ENCODE measurements around the gene CNOT1. TPM values are rescaled to one million over a fixed set of nuclear protein-coding genes. Genes with fewer than 3 reads are reported as not detected.
"Not testable (repeated sequence)": the region's sequence is repeated elsewhere in the genome, so short reads cannot be mapped to it uniquely, and the experiment has no call there.

The CNOT1 gene
- total RNA-seq, 1 experiment from 2014 or later, result 230 TPM

GRCh38 chr16:58612965-58613364 is 16.7 kb downstream of the CNOT1 start:
- BruUV-seq (replicated peaks); ATAC-seq; H3K27me3 ChIP-seq (ENCODE audit: insufficient read depth, low read length); H3K4me1 ChIP-seq (ENCODE audit: control insufficient read depth in 1 of 2, insufficient read depth in 2 of 2, low read length in 2 of 2); H3K4me2 ChIP-seq (ENCODE audit: low read length); H2AFZ ChIP-seq (ENCODE audit: low read depth, low read length, poor library complexity, severe bottlenecking); intact Hi-C loops (cut with micrococcal nuclease); H3K9me3 ChIP-seq (ENCODE audit: control insufficient read depth in 1 of 2, insufficient read depth in 1 of 2, low read depth in 1 of 2, low read length in 2 of 2); CTCF ChIA-PET; H3K27ac ChIP-seq (ENCODE audit: low read depth, low read length); H3K4me3 ChIP-seq (replicated peaks in 1 of 2; ENCODE audit: low read depth in 1 of 2, low read length in 2 of 2); H3K9me2 ChIP-seq (ENCODE audit: insufficient read depth); H3K9ac ChIP-seq (ENCODE audit: low read length); POLR2A ChIA-PET; DNase-seq (ENCODE audit: low read depth, low spot score); RAD21 ChIA-PET (ENCODE audit: low non-redundant PET in 1 of 2, low total read pairs in 2 of 2, uncharacterized antibody in 2 of 2, unreplicated experiment in 2 of 2): not testable (repeated sequence)
- Histone ChIP-seq H4K20me1 (ENCODE audit: insufficient read depth) (peaks cover 22% of the 10 kb centered on the region), H3K36me3 (ENCODE audit: control insufficient read depth in 1 of 2, insufficient read depth in 2 of 2, low read length in 2 of 2) (peaks cover 11 to 13% of the 10 kb centered on the region in 2 experiments; a peak in 3 of 4 replicates), H3K79me2 (ENCODE audit: insufficient read depth, low read length) (peaks cover 99% of the 10 kb centered on the region)

GRCh38 chr16:58608601-58609136 is 21.0 kb downstream of the CNOT1 start:
- no peaks in the 10 kb centered on the region for H3K36me3 ChIP-seq (ENCODE audit: control insufficient read depth in 1 of 2, insufficient read depth in 2 of 2, low read length in 2 of 2)
- peaks cover 0 to 10% of the 10 kb centered on the region in 2 experiments; a peak in 2 of 4 replicates for H3K4me1 ChIP-seq (ENCODE audit: control insufficient read depth in 1 of 2, insufficient read depth in 2 of 2, low read length in 2 of 2)
- H3K9me3 ChIP-seq (ENCODE audit: control insufficient read depth in 1 of 2, insufficient read depth in 1 of 2, low read depth in 1 of 2, low read length in 2 of 2), result no peaks in the 10 kb centered on the region
- ChIA-PET POLR2A (no interaction called here), RAD21 (ENCODE audit: low non-redundant PET in 1 of 2, low total read pairs in 2 of 2, uncharacterized antibody in 2 of 2, unreplicated experiment in 2 of 2) (no interaction called here), CTCF (no interaction called here)
- TF ChIP-seq SP1 (IDR thresholded peaks at IDR 0.05; ENCODE audit: low read depth), result no peak
- TF ChIP-seq CBX3 (IDR thresholded peaks at IDR 0.05; ENCODE audit: low read depth), result no peak
- TF ChIP-seq REST (IDR thresholded peaks at IDR 0.05; ENCODE audit: low read depth), result no peak
- TF ChIP-seq POLR2AphosphoS5 (IDR thresholded peaks at IDR 0.05; ENCODE audit: low read depth, low read length), result no peak
- TF ChIP-seq RAD21 (IDR thresholded peaks at IDR 0.05; ENCODE audit: low read depth), result no peak
- no peak for TF ChIP-seq JUND (IDR thresholded peaks at IDR 0.05)
- TF ChIP-seq CTCF (IDR thresholded peaks at IDR 0.05 in 2 of 3, conservative IDR thresholded peaks at IDR 0.05 in 1 of 3; ENCODE audit: borderline replicate concordance in 1 of 3, insufficient read depth in 1 of 3, low read depth in 2 of 3, low read length in 2 of 3), result no peak
- no peak for TF ChIP-seq ATF3 (IDR thresholded peaks at IDR 0.05)
- no peak for TF ChIP-seq SRF (IDR thresholded peaks at IDR 0.05; ENCODE audit: low read depth)
- no peak for TF ChIP-seq SIN3A (IDR thresholded peaks at IDR 0.05; ENCODE audit: low read depth)
- TF ChIP-seq EZH2phosphoT487 (IDR thresholded peaks at IDR 0.05; ENCODE audit: borderline replicate concordance), result no peak
- no peak for TF ChIP-seq EGR1 (IDR thresholded peaks at IDR 0.05; ENCODE audit: low read depth)
- no peak for TF ChIP-seq ZFX (IDR thresholded peaks at IDR 0.05)
- no peak for TF ChIP-seq EZH2 (IDR thresholded peaks at IDR 0.05)
- no peak overlapping the region for H3K4me3 ChIP-seq (replicated peaks in 1 of 2; ENCODE audit: low read depth in 1 of 2, low read length in 2 of 2)
- no peak overlapping the region for H3K9ac ChIP-seq (ENCODE audit: low read length)
- ATAC-seq, result no peak
- BruUV-seq (replicated peaks), result no TSS peak
- no peak overlapping the region for H3K27ac ChIP-seq (ENCODE audit: low read depth, low read length)
- H3K79me2 ChIP-seq (ENCODE audit: insufficient read depth, low read length), result peaks cover 98% of the 10 kb centered on the region
- intact Hi-C loops (cut with micrococcal nuclease), result no loop called here
- peaks cover 19% of the 10 kb centered on the region for H4K20me1 ChIP-seq (ENCODE audit: insufficient read depth)
- no peak overlapping the region for H2AFZ ChIP-seq (ENCODE audit: low read depth, low read length, poor library complexity, severe bottlenecking)
- no peak for DNase-seq (ENCODE audit: low read depth, low spot score)
- H3K27me3 ChIP-seq (ENCODE audit: insufficient read depth, low read length), result no peaks in the 10 kb centered on the region
- H3K4me2 ChIP-seq (ENCODE audit: low read length), result no peak overlapping the region
- H3K9me2 ChIP-seq (ENCODE audit: insufficient read depth), result no peaks in the 10 kb centered on the region

Measured in HCT116 (cell line).